GM12878 (cell line): ENCODE data around the gene CIB4. TPM values are rescaled to one million over a fixed set of nuclear protein-coding genes. Genes with fewer than 3 reads are reported as not detected.

Experiments used
- ATAC-seq: fragments of 200-7000 bp; cut with Tn5 transposase; 3 replicates; pipeline ENCODE4 v1.9.1; 2020; ENCODE audit warnings: mild to moderate bottlenecking, moderate library complexity
- BruUV-seq: library from RNA; stranded (reverse); fragments of 400-500 nt; replicated peaks from 2 replicates; lab custom pipeline; 2021; lab: Mats Ljungman, UMichigan
- CTCF ChIA-PET: fragments of 300-600 bp; sonication (Branson Sonifier 250); formaldehyde crosslinking; extraction: SDS; loops from one replicate; lab custom pipeline; 2021; ENCODE audit warnings: inconsistent platforms; lab: Yijun Ruan, JAX
- POLR2A ChIA-PET: fragments of 350-600 bp; formaldehyde crosslinking; extraction: SDS; loops from one replicate; lab custom pipeline; 2021; ENCODE audit warnings: inconsistent platforms; lab: Charles Lee
- RAD21 ChIA-PET: fragments of 300-600 bp; sonication (Branson Sonifier 250); formaldehyde crosslinking; loops from one replicate; lab custom pipeline; 2023; ENCODE audit warnings: antibody characterized with exemption; ENCODE audit not compliant: unreplicated experiment; lab: Charles Lee
- SMC1A ChIA-PET: fragments of 300-600 bp; sonication (Branson Sonifier 250); formaldehyde crosslinking; loops from one replicate; lab custom pipeline; 2023; ENCODE audit not compliant: unreplicated experiment, uncharacterized antibody; lab: Charles Lee
- DNase-seq: peaks from one replicate; pipeline ENCODE4 v3.0.0-alpha.2; 2011; ENCODE audit warnings: low read depth, low spot score
- FAIRE-seq: peaks from 3 replicates; lab custom pipeline; 2011; peaks lifted over from hg19 to GRCh38; lab: Jason Lieb, UNC
- H2AFZ ChIP-seq: 2 replicates; pipeline ENCODE4 v1.6.0; 2011; ENCODE audit warnings: low read depth, low read length, control low read depth; ENCODE audit not compliant: control insufficient read depth
- H3K27ac ChIP-seq: 2 replicates; pipeline ENCODE4 v1.5.1; 2011; ENCODE audit warnings: control low read depth; ENCODE audit not compliant: control insufficient read depth, insufficient read depth
- H3K27me3 ChIP-seq, 2 experiments: replicated peaks in 1 of 2; 2 replicates each; pipeline versions ENCODE4 v1.6.0 to v1.6.1; 2011; ENCODE audit warnings: low read length in 1 of 2; ENCODE audit not compliant: control insufficient read depth in 2 of 2, insufficient read depth in 2 of 2
- H3K36me3 ChIP-seq, 2 experiments: 2 replicates each; pipeline ENCODE4 v1.5.1; 2011; ENCODE audit warnings: low read length in 1 of 2; ENCODE audit not compliant: control insufficient read depth in 2 of 2, insufficient read depth in 2 of 2
- H3K4me1 ChIP-seq: 2 replicates; pipeline ENCODE4 v1.6.1; 2011; ENCODE audit warnings: mild to moderate bottlenecking, low read length, moderate library complexity, mixed read lengths; ENCODE audit not compliant: control insufficient read depth, insufficient read depth
- H3K4me2 ChIP-seq: 2 replicates; pipeline ENCODE4 v1.6.0; 2011; ENCODE audit warnings: control low read depth; ENCODE audit not compliant: control insufficient read depth, insufficient read depth
- H3K4me3 ChIP-seq: fragments of 200-600 bp; sonication (generic); 2 replicates; pipeline ENCODE4 v1.5.1; 2016
- H3K79me2 ChIP-seq: 2 replicates; pipeline ENCODE4 v1.6.0; 2011; ENCODE audit warnings: low read length; ENCODE audit not compliant: control insufficient read depth, insufficient read depth
- H3K9ac ChIP-seq: 2 replicates; pipeline ENCODE4 v1.8.0; 2011; ENCODE audit warnings: low read length, control low read depth, mixed read lengths; ENCODE audit not compliant: control insufficient read depth, insufficient read depth
- H3K9me3 ChIP-seq: replicated peaks from 3 replicates; pipeline ENCODE4 v1.5.1; 2011; ENCODE audit warnings: mild to moderate bottlenecking, low read length; ENCODE audit not compliant: control insufficient read depth, insufficient read depth
- H4K20me1 ChIP-seq: 2 replicates; pipeline ENCODE4 v1.6.0; 2011; ENCODE audit not compliant: control insufficient read depth, insufficient read depth
- BMI1 ChIP-seq: fragments of 450-650 bp; IDR thresholded peaks from 2 replicates; pipeline ENCODE4 v1.6.1; 2016; ENCODE audit warnings: mild to moderate bottlenecking, moderate library complexity, borderline replicate concordance
- CREB1 ChIP-seq: IDR thresholded peaks from 2 replicates; pipeline ENCODE4 v1.6.1; 2012; ENCODE audit warnings: low read depth, mild to moderate bottlenecking, inconsistent platforms
- E2F8 ChIP-seq: fragments of 450-650 bp; IDR thresholded peaks from 2 replicates; pipeline ENCODE4 v1.6.1; 2018; ENCODE audit warnings: mild to moderate bottlenecking, low read depth, moderate library complexity; ENCODE audit not compliant: partially characterized antibody
- FOXK2 ChIP-seq: fragments of 450-650 bp; IDR thresholded peaks from 2 replicates; pipeline ENCODE4 v1.6.1; 2017; ENCODE audit warnings: mild to moderate bottlenecking, moderate library complexity
- JUND ChIP-seq: IDR thresholded peaks from 2 replicates; pipeline ENCODE4 v1.6.1; 2012; ENCODE audit warnings: low read depth, mild to moderate bottlenecking, low read length, improper control_type of control experiment, moderate library complexity
- PRDM15 ChIP-seq: fragments of 450-650 bp; formaldehyde crosslinking; IDR thresholded peaks from 2 replicates; pipeline ENCODE4 v1.4.0; 2020; ENCODE audit warnings: mild to moderate bottlenecking, moderate library complexity
- WGBS: methylation state at CpG from one replicate; pipeline ENCODE4 v1.1.6; 2016; ENCODE audit warnings: low lambda C conversion rate; ENCODE audit not compliant: insufficient replicate concordance, insufficient coverage; ENCODE audit errors: missing lambda C conversion rate; 5-methylcytosine and 5-hydroxymethylcytosine counted together
- in situ Hi-C: fragments of 300-500 bp; cut with MboI; formaldehyde crosslinking; loops from 9 replicates; pipeline ENCODE4 v1.14.3; 2018; ENCODE audit warnings: mixed read lengths
- intact Hi-C: fragments of 100-400 bp; cut with micrococcal nuclease; formaldehyde crosslinking; loops from one replicate; pipeline ENCODE4 v1.14.2; 2022; ENCODE audit not compliant: unreplicated experiment
- polyA plus RNA-seq, 11 experiments: library from polyadenylated mRNA; depleted of rRNA in 4 of 11; unstranded in 6 of 11; stranded (reverse) in 5 of 11; fragments of >200 nt; fragmentation: Nextera tagmentation in 4 of 11; fragmentation: Illumina TruSeq in 1 of 11; extraction: Ambion mirVana in 4 of 11; extraction: Trizol in 1 of 11; gene quantifications; 1 replicate in 1 of 11; 2 replicates in 10 of 11; pipeline versions ENCODE4 v1.2.1 to v1.2.3, GENCODE V29; 2011 to 2016; ENCODE audit warnings: inconsistent platforms in 2 of 11, missing spikeins in 2 of 11, low read depth in 1 of 11
- total RNA-seq, 4 experiments: library from RNA; depleted of rRNA in 3 of 4; stranded (reverse); fragments of >200 nt in 3 of 4; fragmentation: Illumina TruSeq in 1 of 4; extraction: Trizol in 1 of 4; gene quantifications; 2 replicates each; pipeline versions ENCODE4 v1.2.1 to v1.2.3, GENCODE V29; 2013 to 2021
- TF ChIP-seq, protein P1 (sequence below): fragments of 450-650 bp; IDR thresholded peaks from 2 replicates; pipeline ENCODE4 v1.6.1; 2018; ENCODE audit warnings: borderline replicate concordance, mild to moderate bottlenecking; ENCODE audit not compliant: partially characterized antibody
- TF ChIP-seq, protein P2 (sequence below): fragments of 450-650 bp; IDR thresholded peaks from 2 replicates; pipeline ENCODE4 v1.6.1; 2017; ENCODE audit warnings: mild to moderate bottlenecking, low read depth, inconsistent platforms; ENCODE audit not compliant: poor library complexity, severe bottlenecking
- TF ChIP-seq, protein P3 (sequence below): fragments of 450-650 bp; IDR thresholded peaks from 2 replicates; pipeline ENCODE4 v1.6.1; 2016; ENCODE audit warnings: mild to moderate bottlenecking

The CIB4 gene
- total and polyA plus RNA-seq, 10 of the 15 experiments (the other 5 are each of a cell fraction or from before 2014, with no cell fraction given), result not detected

GRCh38 chr2:26574066-26574899 lies 66.9 kb downstream of the CIB4 start:
- intact Hi-C loops (no loop called here), in situ Hi-C loops (no loop called here)
- Histone ChIP-seq H3K27me3 (peaks cover 1 to 4% of the 10 kb centered on the region in 2 experiments; a peak in 3 of 4 replicates), H3K27ac (no peak overlapping the region), H3K4me2 (no peak overlapping the region), H3K79me2 (no peaks in the 10 kb centered on the region), H3K4me1 (no peaks in the 10 kb centered on the region), H3K4me3 (no peak overlapping the region), H3K36me3 (no peaks in the 10 kb centered on the region), H2AFZ (no peak overlapping the region), H3K9ac (no peak overlapping the region), H3K9me3 (no peaks in the 10 kb centered on the region), H4K20me1 (no peaks in the 10 kb centered on the region)
- WGBS, result 20% methylated on average over 14 of the region's 15 CpGs
- ChIA-PET POLR2A (no interaction called here), CTCF (interaction anchor here (0.7 kb wide), 1 partner anchor 361 kb away, joined by 4 read pairs; no protein-coding TSS in a partner anchor), SMC1A (no interaction called here), RAD21 (no interaction called here)
- DNase-seq, result no peak
- no peak for FAIRE-seq
- BruUV-seq, result no TSS peak
- no peak for ATAC-seq
- TF ChIP-seq E2F8 (no peak), PRDM15 (CRISPR knock-in tag) (no peak), BMI1 (no peak), JUND (no peak), FOXK2 (no peak), CREB1 (no peak)
- TF ChIP-seq, protein P1, sequence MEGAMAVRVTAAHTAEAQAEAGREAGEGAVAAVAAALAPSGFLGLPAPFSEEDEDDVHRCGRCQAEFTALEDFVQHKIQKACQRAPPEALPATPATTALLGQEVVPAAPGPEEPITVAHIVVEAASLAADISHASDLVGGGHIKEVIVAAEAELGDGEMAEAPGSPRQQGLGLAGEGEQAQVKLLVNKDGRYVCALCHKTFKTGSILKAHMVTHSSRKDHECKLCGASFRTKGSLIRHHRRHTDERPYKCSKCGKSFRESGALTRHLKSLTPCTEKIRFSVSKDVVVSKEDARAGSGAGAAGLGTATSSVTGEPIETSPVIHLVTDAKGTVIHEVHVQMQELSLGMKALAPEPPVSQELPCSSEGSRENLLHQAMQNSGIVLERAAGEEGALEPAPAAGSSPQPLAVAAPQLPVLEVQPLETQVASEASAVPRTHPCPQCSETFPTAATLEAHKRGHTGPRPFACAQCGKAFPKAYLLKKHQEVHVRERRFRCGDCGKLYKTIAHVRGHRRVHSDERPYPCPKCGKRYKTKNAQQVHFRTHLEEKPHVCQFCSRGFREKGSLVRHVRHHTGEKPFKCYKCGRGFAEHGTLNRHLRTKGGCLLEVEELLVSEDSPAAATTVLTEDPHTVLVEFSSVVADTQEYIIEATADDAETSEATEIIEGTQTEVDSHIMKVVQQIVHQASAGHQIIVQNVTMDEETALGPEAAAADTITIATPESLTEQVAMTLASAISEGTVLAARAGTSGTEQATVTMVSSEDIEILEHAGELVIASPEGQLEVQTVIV, result no peak
- TF ChIP-seq, protein P2, sequence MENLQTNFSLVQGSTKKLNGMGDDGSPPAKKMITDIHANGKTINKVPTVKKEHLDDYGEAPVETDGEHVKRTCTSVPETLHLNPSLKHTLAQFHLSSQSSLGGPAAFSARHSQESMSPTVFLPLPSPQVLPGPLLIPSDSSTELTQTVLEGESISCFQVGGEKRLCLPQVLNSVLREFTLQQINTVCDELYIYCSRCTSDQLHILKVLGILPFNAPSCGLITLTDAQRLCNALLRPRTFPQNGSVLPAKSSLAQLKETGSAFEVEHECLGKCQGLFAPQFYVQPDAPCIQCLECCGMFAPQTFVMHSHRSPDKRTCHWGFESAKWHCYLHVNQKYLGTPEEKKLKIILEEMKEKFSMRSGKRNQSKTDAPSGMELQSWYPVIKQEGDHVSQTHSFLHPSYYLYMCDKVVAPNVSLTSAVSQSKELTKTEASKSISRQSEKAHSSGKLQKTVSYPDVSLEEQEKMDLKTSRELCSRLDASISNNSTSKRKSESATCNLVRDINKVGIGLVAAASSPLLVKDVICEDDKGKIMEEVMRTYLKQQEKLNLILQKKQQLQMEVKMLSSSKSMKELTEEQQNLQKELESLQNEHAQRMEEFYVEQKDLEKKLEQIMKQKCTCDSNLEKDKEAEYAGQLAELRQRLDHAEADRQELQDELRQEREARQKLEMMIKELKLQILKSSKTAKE, result no peak
- TF ChIP-seq, protein P3, sequence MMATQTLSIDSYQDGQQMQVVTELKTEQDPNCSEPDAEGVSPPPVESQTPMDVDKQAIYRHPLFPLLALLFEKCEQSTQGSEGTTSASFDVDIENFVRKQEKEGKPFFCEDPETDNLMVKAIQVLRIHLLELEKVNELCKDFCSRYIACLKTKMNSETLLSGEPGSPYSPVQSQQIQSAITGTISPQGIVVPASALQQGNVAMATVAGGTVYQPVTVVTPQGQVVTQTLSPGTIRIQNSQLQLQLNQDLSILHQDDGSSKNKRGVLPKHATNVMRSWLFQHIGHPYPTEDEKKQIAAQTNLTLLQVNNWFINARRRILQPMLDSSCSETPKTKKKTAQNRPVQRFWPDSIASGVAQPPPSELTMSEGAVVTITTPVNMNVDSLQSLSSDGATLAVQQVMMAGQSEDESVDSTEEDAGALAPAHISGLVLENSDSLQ, result no peak
